Lower lobe of right lung (tissue), 2 donors: ENCODE results near the gene ETF1. TPM values are rescaled to one million over a fixed set of nuclear protein-coding genes. Genes with fewer than 3 reads are reported as not detected.
A peak's percentile ranks its signal among the peaks of the same experiment; 100 is the strongest.

Source experiments
- ATAC-seq, 2 donors: fragments of 200-7000 bp; cut with Tn5 transposase; one replicate each; pipeline ENCODE4 v1.9.1; 2020 to 2022; ENCODE audit warnings: mild to moderate bottlenecking in 2 of 2, moderate library complexity in 2 of 2
- DNase-seq: peaks from one replicate; pipeline ENCODE4 v3.0.0-alpha.2; 2020
- H3K27ac ChIP-seq: fragments of 200-600 bp; one replicate; pipeline ENCODE4 v1.8.0; 2022
- H3K27me3 ChIP-seq: fragments of 200-600 bp; one replicate; pipeline ENCODE4 v1.8.0; 2022; ENCODE audit warnings: low read depth
- H3K36me3 ChIP-seq: fragments of 200-600 bp; one replicate; pipeline ENCODE4 v1.8.0; 2022; ENCODE audit warnings: mild to moderate bottlenecking
- H3K4me1 ChIP-seq: fragments of 200-600 bp; one replicate; pipeline ENCODE4 v1.8.0; 2022
- H3K4me3 ChIP-seq: fragments of 200-600 bp; one replicate; pipeline ENCODE4 v1.8.0; 2022; ENCODE audit warnings: mild to moderate bottlenecking
- H3K9me3 ChIP-seq: fragments of 200-600 bp; one replicate; pipeline ENCODE4 v1.8.0; 2022
- CTCF ChIP-seq: fragments of 200-600 bp; IDR thresholded peaks from one replicate; pipeline ENCODE4 v1.8.0; 2022; ENCODE audit warnings: antibody characterized with exemption, mild to moderate bottlenecking
- intact Hi-C: fragments of 100-400 bp; cut with DNase I; formaldehyde crosslinking; loops from one replicate; pipeline ENCODE4 v1.11.0; 2022
- long read RNA-seq: library from polyadenylated mRNA; unstranded; transcript quantifications from one replicate; pipeline ENCODE4 v2.0.0, GENCODE V29; 2021
- total RNA-seq: library from RNA; stranded (reverse); fragmentation: NEBNext Ultra II Directional; extraction: Animal tissue kit (Norgen Biotek cat#: 25700); gene quantifications from one replicate; pipeline ENCODE4 v1.2.1, GENCODE V29; 2021
- donor health status: DM: no; HTN: yes; CAD: no; lungs with severe emphysema.

The ETF1 gene
- total RNA-seq, result 90.7 TPM
- long read RNA-seq, transcript ETF1-201 (11 exons, 3,742 nt), result major isoform, 59 of 78 reads
- long read RNA-seq, partial matches to known transcripts, result 7 of 78 reads
- long read RNA-seq, other reads (novel, unspliced or antisense), result 11 of 78 reads

- peaks cover 8% of the 10 kb centered on the region for H3K36me3 ChIP-seq
- TF ChIP-seq CTCF, result no peak
- ATAC-seq (peak; percentile 96 to 99), DNase-seq (peak; percentile 100)
- no peaks in the 10 kb centered on the region for H3K9me3 ChIP-seq
- intact Hi-C loops, result no loop called here
- peak within 1 kb of the TSS; percentile 99 for H3K27ac ChIP-seq
- H3K4me1 ChIP-seq, result peaks cover 67% of the 10 kb centered on the region
- no peaks in the 10 kb centered on the region for H3K27me3 ChIP-seq
- peak within 1 kb of the TSS; percentile 94 for H3K4me3 ChIP-seq
Observed at GRCh38 chr5:138542956-138543729, at the start of gene ETF1. TSS of gene ETF1 (minus strand) at chr5:138543236. CDS start at chr5:138542918, 318 bp downstream.

- no peak for TF ChIP-seq CTCF
- H3K27me3 ChIP-seq, result no peaks in the 10 kb centered on the region
- no peaks in the 10 kb centered on the region for H3K9me3 ChIP-seq
- ATAC-seq (no peak), DNase-seq (no peak)
- intact Hi-C loops, result no loop called here
- H3K4me3 ChIP-seq, result no peak overlapping the region
- no peaks in the 10 kb centered on the region for H3K4me1 ChIP-seq
- no peaks in the 10 kb centered on the region for H3K36me3 ChIP-seq
- H3K27ac ChIP-seq, result no peak overlapping the region
Observed at GRCh38 chr5:138588013-138588788, 45.2 kb upstream of the ETF1 start.

- no peak for TF ChIP-seq CTCF
- Histone ChIP-seq H3K36me3 (no peaks in the 10 kb centered on the region), H3K4me3 (no peak overlapping the region), H3K9me3 (no peaks in the 10 kb centered on the region), H3K27me3 (no peaks in the 10 kb centered on the region), H3K27ac (no peak overlapping the region), H3K4me1 (no peaks in the 10 kb centered on the region)
- intact Hi-C loops, result no loop called here
- ATAC-seq, result no peak
- no peak for DNase-seq
Observed at GRCh38 chr5:138585157-138585556, 42.1 kb upstream of the ETF1 start.

- H3K4me1 ChIP-seq, result no peaks in the 10 kb centered on the region
- no peak for TF ChIP-seq CTCF
- H3K9me3 ChIP-seq, result no peaks in the 10 kb centered on the region
- H3K27me3 ChIP-seq, result no peaks in the 10 kb centered on the region
- peak; percentile 60 to 73 for ATAC-seq
- H3K4me3 ChIP-seq, result no peak overlapping the region
- no peaks in the 10 kb centered on the region for H3K36me3 ChIP-seq
- no peak overlapping the region for H3K27ac ChIP-seq
- intact Hi-C loops, result no loop called here
- DNase-seq, result no peak
Observed at GRCh38 chr5:138583984-138584637, 41.1 kb upstream of the ETF1 start.

GRCh38 chr5:138582959-138583358 is 39.9 kb upstream of the ETF1 start:
- DNase-seq (no peak), ATAC-seq (no peak)

More at GRCh38 chr5:138582959-138583358, 39.9 kb upstream of the ETF1 start:
- Histone ChIP-seq H3K27ac (no peak overlapping the region), H3K36me3 (no peaks in the 10 kb centered on the region), H3K4me1 (no peaks in the 10 kb centered on the region), H3K9me3 (no peaks in the 10 kb centered on the region), H3K27me3 (no peaks in the 10 kb centered on the region), H3K4me3 (no peak overlapping the region)
- no peak for TF ChIP-seq CTCF
- intact Hi-C loops, result no loop called here
